OCI-M2 (cell line): ENCODE measurements around the gene OPCML.
"Not testable (repeated sequence)": the region's sequence is repeated elsewhere in the genome, so short reads cannot be mapped to it uniquely, and the experiment has no call there.

Experiments used
- DNase-seq: peaks from one replicate; lab custom pipeline; 2025; ENCODE audit not compliant: unreplicated experiment; lab: John Stamatoyannopoulos, UW

Gene OPCML

GRCh38 chr11:132422722-132423121 is 1109.6 kb downstream of the OPCML start:
- no peak for DNase-seq

GRCh38 chr11:132421555-132421954 is 1110.7 kb downstream of the OPCML start:
- DNase-seq = no peak

GRCh38 chr11:132414451-132414850 is 1117.8 kb downstream of the OPCML start:
- no peak for DNase-seq

DNA sequence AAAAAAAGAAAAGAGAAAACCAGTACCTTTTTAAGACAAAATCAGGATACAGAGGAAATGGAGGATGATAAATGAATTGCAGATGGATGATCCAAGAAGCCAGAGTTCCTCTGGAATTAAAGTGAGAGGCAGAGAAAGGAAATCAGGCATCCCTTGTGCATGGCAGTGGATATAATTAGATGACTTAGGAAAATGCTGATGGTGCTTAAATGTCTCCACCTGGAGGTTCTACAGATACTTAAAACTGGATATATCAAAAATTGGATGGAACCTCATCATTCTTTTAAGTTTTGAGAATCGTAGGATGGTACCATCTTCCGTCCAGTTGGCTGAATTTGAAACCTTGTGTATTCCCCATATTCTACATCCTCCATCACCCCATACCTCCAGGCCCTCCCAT is 1121.9 kb downstream of the OPCML start:
- no peak for DNase-seq

GRCh38 chr11:132409573-132410355 is 1122.5 kb downstream of the OPCML start:
- DNase-seq = no peak

DNA sequence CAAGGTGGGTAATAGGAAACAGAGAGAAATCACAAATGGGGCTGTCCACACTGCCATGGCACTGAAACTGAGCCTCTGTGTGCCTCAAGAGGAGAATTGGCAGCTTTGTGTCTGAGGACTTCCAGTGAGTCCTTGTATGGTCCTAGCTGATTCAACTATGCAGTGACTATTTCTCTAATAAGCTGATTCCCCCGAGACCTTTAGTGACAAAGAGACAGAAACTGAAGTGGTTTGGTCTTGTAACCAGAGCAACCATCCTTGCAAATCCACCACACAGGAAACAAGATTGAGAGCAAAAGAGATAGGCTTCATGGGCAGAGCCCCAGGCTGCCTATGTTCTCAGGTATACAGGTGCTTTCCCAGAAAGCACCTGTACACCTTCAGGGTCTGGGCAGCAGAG is 1123.4 kb downstream of the OPCML start:
- no peak for DNase-seq

DNA sequence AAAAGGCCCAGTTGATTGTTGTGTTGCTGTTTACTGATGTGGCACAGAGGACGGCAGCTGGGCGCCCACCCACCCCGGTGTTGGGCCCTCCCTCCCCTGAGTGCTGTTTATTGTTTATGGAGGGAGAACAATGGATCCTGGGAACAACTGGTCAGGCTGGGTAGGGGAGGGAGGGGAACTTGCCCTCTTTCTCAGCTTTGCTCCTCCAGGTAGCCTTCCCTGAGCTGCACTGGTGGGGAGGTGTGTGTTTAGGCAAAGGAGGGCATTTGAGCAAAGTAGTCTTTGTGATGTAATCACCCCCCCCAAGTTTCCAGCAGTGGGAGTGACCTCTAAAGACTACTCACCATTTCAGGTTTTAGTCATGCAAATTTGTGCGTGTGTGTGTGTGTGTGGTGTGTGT is 1126.6 kb downstream of the OPCML start:
- DNase-seq = no peak

DNA sequence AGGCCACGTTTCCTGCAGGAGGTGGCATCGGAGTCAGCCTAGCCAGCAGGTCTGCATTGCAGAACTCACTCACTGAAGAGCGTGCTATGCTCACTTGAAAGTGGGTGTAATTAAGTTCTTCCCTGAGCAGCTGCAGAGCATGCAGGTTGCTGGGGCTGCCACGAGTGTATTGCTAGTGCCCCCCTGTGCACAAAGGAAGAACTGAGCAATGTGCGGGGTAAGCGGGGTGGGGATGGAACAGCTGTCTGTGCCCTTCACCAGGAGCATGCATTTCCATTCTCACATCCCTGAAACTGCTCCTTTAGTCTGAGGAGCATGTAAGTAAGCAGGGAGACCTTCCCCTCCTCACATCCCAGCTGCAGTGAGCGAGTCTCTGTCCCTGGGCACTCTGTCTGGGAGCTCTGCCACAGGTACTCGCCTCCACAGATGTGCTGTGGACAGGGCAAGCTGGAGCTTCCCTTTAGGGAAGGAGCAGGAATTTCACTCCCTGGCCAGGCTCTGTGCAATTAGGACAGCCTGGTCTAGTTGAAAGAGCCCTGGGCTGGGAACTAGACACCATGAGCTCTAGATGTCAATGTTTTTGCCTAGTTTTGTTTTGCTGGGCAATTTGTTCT is 1130.1 kb downstream of the OPCML start:
- DNase-seq = no peak

DNA sequence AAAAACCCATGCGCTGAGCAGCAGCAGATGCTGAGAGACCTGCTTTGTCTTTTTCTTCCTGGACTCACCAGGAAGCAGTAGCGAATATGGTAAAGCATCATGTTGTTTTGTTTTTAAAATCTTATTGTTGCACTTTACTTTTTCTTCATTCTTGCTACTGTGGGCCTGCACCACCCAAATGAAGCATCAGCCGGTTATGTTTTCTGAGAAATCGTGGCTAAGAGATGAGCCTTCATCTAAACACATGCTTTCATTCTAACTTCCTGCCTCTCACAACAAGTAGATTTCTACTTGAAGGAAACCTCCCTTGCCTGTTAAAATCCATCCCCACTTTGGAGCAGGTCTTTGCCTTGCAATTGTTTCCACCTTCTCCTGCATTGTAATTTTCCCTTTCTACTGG is 1136.0 kb downstream of the OPCML start:
- no peak for DNase-seq

- no peak for DNase-seq
These were observed 1136.9 kb downstream of the OPCML start for GRCh38 chr11:132395434-132395833.

GRCh38 chr11:132379540-132379939 is 1152.8 kb downstream of the OPCML start:
- no peak for DNase-seq

- DNase-seq = no peak
These were observed 1158.7 kb downstream of the OPCML start for GRCh38 chr11:132373405-132374143.

GRCh38 chr11:132370114-132370513 is 1162.2 kb downstream of the OPCML start:
- DNase-seq = not testable (repeated sequence)

GRCh38 chr11:132367293-132367692 is 1165.0 kb downstream of the OPCML start:
- no peak for DNase-seq

DNA sequence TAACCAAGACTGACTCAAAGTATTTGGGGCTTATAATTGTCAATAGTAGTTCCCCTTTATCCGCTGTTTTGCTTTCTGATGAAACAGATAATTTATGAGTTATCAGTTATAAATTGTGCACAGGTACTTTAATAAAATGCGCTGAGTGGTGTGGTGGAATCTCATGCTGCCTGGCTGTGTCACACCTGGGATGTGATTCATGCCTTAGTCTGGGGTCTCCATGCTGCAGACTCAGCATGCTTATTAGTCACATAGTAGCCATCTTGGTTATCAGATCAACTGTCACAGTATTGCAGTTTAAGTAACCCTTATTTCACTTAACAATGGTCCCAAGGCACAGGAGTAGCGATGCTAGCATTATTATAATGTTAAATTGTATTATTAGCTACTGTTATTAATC is 1166.7 kb downstream of the OPCML start:
- no peak for DNase-seq
